Spinal cord (tissue), 10 donors: ENCODE results near the gene ATXN7L2. TPM values are rescaled to one million over a fixed set of nuclear protein-coding genes. Genes with fewer than 3 reads are reported as not detected.

ENCODE experiments used
- DNase-seq, 6 donors: peaks; one replicate each; pipeline versions ENCODE4 v3.0.0 to v3.0.0-alpha.2; 2013 to 2015; ENCODE audit warnings: low spot score in 6 of 6, low read depth in 4 of 6
- H3K27ac ChIP-seq: one replicate; pipeline ENCODE4 v1.5.1; 2013; ENCODE audit warnings: low read depth, low read length, control low read depth
- H3K27me3 ChIP-seq: one replicate; pipeline ENCODE4 v1.6.1; 2013; ENCODE audit warnings: low read length; ENCODE audit not compliant: control insufficient read depth, insufficient read depth
- H3K36me3 ChIP-seq: one replicate; pipeline ENCODE4 v1.6.1; 2013; ENCODE audit warnings: low read length; ENCODE audit not compliant: control insufficient read depth, insufficient read depth
- H3K4me1 ChIP-seq: one replicate; pipeline ENCODE4 v1.6.1; 2013; ENCODE audit warnings: low read length; ENCODE audit not compliant: control insufficient read depth, insufficient read depth
- H3K4me3 ChIP-seq: one replicate; pipeline ENCODE4 v1.5.1; 2013; ENCODE audit warnings: low read depth, low read length, control low read depth
- H3K9me3 ChIP-seq: one replicate; pipeline ENCODE4 v1.6.1; 2013; ENCODE audit warnings: low read length; ENCODE audit not compliant: control insufficient read depth, insufficient read depth
- WGBS: methylation state at CpG from one replicate; pipeline ENCODE4 v1.1.5; 2013; ENCODE audit warnings: missing lambda C conversion rate; ENCODE audit not compliant: insufficient coverage; 5-methylcytosine and 5-hydroxymethylcytosine counted together
- polyA plus RNA-seq, 2 donors: library from polyadenylated mRNA; unstranded; fragments of 120-200 nt; gene quantifications; one replicate each; pipeline ENCODE4 v1.2.1, GENCODE V29; 2013; ENCODE audit not compliant: insufficient read length in 2 of 2
- total RNA-seq, 2 donors: library from RNA; depleted of rRNA in 1 of 2; stranded (reverse); fragments of 120-200 nt in 1 of 2; fragments of >200 nt in 1 of 2; gene quantifications; one replicate each; pipeline versions ENCODE4 v1.2.3 to v1.2.4, GENCODE V29; 2013 to 2014
- donor health status: healthy.

Gene ATXN7L2
- total and polyA plus RNA-seq, 4 donors = 1.6 to 17.1 (median 11.5) TPM

DNA sequence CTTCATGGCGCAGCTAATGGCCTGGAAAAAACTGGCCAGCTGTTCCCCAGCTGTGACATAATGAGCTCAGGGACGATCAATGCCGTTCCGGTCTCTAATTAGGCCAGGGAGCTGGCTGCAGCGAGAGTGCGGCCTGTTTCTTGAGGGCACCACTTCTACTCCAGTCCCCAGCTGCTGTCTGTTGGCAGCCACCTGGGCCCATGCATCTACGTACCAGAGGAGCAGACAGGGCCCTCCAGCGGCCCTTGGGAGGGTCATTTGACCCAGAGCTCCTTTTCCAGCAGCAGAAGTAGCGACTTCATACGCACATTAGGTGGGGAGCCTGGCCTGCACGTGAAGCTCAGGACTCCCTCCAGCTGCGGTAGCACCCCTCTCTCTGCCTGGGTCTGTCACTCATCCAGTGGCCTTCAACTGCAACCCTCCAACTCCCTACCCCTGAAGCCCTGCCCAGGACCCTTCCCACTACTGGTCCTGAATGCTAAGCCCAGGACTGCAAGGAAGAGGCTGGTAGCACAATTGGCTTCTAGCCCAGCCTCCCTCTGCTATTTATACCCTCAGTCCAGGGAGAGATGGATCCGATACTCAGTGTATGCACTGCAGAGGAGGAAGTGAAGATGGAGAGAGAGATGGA, 46.9 kb downstream of the ATXN7L2 start:
- Histone ChIP-seq H3K27ac (peak overlapping the region; percentile 35), H3K27me3 (peaks cover 12% of the 10 kb centered on the region), H3K9me3 (no peaks in the 10 kb centered on the region), H3K36me3 (no peaks in the 10 kb centered on the region), H3K4me3 (no peak overlapping the region), H3K4me1 (peaks cover 45% of the 10 kb centered on the region)
- 27% methylated on average over 12 of the region's 13 CpGs for WGBS
- DNase-seq = peak in 3 of 6 donors; percentile 55 to 91 (median 81)

DNA sequence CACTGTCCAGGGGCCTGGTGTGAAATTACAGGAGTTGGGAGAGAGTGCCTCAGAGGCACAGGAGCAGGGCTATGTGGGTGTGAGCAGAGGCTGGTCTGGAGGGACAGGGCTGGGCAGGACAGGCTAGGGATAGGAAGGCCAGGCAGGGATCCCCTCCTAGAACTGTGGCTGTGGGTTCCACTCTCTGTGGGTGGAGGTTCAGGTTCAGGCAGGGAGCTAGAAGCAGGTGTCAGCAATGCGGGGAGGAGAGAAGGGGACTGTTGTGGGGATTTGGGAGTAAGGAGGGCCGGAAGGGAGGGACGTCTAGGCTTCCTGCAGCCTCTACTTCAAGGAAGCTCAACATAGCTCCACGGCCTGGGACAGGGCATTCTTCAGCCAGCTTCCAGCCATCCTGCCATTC, 47.7 kb downstream of the ATXN7L2 start:
- peaks cover 12% of the 10 kb centered on the region for H3K27me3 ChIP-seq
- H3K27ac ChIP-seq = no peak overlapping the region
- WGBS = 71% methylated on average over 2 of the region's 4 CpGs
- H3K36me3 ChIP-seq = no peaks in the 10 kb centered on the region
- DNase-seq = no peak
- no peaks in the 10 kb centered on the region for H3K9me3 ChIP-seq
- peaks cover 53% of the 10 kb centered on the region for H3K4me1 ChIP-seq
- no peak overlapping the region for H3K4me3 ChIP-seq

DNA sequence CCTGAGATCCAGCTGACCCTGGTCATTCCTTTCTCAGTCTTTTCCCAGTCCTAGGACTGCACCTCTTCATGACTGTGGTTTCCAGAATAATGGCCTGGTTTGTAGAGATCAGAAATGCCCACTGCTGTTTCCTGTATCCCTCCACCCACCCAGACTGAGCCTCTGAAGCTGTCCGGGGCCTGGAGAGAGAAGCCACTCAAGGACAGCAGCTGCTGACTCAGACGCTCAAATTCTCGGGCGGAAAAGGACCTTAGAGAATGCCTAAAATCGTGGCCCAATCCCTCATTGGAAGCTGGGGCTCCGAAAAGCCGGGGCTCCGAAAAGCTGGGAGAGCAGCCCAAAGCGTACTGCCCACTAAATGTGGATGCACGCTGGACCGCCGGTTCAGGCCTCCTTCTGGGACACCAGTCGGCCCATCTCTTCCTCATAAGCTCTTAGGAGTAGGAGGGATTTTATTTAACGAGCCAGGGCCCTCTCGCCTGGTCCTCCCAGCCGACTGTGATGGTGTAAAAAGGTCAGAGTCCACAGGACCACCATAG, 48.2 kb downstream of the ATXN7L2 start:
- Histone ChIP-seq H3K4me1 (peaks cover 57% of the 10 kb centered on the region), H3K36me3 (no peaks in the 10 kb centered on the region), H3K27me3 (peaks cover 12% of the 10 kb centered on the region), H3K4me3 (peak overlapping the region; percentile 1), H3K9me3 (no peaks in the 10 kb centered on the region), H3K27ac (no peak overlapping the region)
- no peak for DNase-seq
- 54% methylated on average over 11 of the region's 16 CpGs for WGBS

DNA sequence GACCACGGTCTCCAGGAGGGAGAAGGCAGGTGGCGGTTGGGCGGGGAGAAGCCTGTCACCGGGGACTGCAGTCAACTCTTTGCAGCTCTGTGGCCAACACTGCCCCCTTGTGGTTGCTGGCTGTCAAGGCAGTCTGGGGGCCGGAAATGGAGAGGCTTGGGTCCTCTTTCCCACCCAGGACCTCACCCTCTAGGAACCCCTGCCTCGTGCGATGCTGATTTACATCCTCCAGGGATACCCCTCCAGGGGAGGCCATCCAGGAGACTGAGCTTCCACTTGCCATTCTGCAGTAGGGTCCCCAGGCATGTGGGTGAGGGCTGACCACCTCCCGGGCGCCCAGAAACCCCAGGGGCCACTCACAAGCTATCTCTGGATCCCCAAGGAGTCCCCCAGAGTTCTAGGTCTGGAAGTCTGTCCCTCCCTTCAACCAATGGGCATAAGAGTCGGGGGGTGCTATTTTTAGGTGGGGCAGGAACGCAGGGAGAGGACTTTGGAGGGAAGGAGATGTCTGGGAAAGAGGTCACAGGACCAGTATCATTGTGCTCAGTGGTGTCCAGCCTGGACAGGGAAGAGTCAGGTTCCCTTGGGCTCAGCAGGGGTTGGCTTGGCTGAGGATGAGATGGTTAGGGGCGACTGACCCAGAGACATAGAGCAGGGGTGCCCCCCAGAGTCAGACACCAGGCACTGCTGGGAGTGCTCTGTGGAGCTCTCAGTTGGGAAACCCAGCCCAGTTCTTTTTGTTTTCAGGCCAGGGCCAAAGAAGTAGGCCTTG, 48.8 kb downstream of the ATXN7L2 start:
- Histone ChIP-seq H3K36me3 (no peaks in the 10 kb centered on the region), H3K4me3 (peak overlapping the region; percentile 1), H3K27ac (no peak overlapping the region), H3K27me3 (peaks cover 11% of the 10 kb centered on the region), H3K9me3 (no peaks in the 10 kb centered on the region), H3K4me1 (peaks cover 57% of the 10 kb centered on the region)
- DNase-seq = peak in 3 of 6 donors; percentile 69 to 93 (median 91)
- WGBS = 19% methylated on average over 12 of the region's 12 CpGs

DNA sequence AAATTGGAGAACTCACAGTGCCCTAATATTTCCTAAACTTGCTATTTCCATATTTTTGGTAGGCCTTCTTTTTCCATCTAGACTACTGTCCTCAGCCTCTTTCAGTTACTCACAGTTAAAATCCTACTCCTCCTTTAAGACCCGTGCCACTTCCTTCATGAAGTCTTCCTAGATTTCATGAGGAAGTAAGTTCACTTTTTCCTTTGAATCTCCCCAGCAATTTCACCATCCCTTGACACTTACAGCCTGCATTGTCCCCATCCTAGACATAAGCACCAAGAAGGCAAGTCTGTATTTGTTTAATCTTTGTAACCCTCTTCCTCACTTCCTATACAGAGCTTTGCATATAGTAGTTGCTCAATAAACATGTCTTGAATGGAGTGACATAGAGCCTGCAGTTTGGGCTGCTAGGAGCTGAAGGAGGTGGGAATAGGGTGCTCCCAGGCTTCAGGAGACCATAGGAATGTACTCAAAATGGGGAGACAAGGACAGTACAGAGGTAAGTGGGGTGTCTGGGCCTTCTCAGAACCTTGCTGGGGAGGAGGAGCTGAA, 50.7 kb downstream of the ATXN7L2 start:
- Histone ChIP-seq H3K4me1 (peaks cover 56% of the 10 kb centered on the region), H3K27me3 (peaks cover 6% of the 10 kb centered on the region), H3K36me3 (no peaks in the 10 kb centered on the region), H3K9me3 (no peaks in the 10 kb centered on the region), H3K27ac (no peak overlapping the region), H3K4me3 (no peak overlapping the region)
- no peak for DNase-seq
- 75% methylated on average over 1 of the region's 1 CpG for WGBS

DNA sequence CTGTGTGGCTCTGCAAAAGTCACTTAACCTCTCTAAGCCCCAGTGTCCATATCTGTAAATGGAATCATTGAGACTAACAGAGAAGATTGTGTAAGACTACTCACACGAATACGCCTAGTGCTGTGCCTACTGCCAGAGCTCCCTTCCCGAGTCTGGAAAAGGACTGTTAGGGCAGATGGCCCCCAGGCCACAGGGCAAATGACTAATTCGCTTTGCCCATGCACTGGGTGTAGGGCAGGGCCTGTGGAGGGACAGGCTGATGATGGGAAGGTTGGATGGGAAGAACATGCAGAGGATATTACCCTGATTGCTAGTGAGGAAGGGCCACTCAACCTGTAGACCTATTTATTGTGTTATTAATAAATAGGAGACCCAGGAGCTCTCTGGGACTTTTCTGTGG, 51.8 kb downstream of the ATXN7L2 start:
- Histone ChIP-seq H3K4me3 (no peak overlapping the region), H3K4me1 (peaks cover 56% of the 10 kb centered on the region), H3K9me3 (no peaks in the 10 kb centered on the region), H3K27me3 (peaks cover 6% of the 10 kb centered on the region), H3K27ac (no peak overlapping the region), H3K36me3 (no peaks in the 10 kb centered on the region)
- 76% methylated on average over 4 of the region's 4 CpGs for WGBS
- DNase-seq = no peak

DNA sequence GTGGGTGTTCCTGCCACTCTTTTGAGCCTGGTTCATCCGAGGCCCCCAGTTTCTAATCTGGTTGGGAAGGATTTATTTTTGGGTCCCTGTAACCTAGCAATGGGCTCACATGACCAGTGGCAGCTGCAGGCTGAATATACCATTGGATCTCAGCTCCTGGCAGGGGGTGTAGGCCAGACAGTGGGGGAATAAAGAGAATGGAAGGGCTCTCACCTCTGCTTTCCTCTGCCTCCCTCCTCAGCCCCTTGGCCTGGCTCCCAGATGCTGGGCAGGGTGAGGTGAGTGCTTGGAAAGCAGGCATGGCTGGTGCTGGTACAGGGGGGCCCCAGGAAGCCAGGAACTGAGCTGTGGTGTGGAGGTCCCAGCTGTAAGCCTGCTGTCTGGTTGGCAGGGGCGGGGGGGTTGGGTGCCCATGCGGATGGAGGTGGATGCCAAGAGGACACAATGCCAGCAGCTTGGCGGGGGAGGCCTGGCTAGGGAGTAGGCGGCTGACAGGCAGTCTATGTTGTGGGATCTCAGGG, 52.3 kb downstream of the ATXN7L2 start:
- Histone ChIP-seq H3K4me3 (no peak overlapping the region), H3K36me3 (no peaks in the 10 kb centered on the region), H3K4me1 (peaks cover 55% of the 10 kb centered on the region), H3K27me3 (peaks cover 6% of the 10 kb centered on the region), H3K27ac (no peak overlapping the region), H3K9me3 (no peaks in the 10 kb centered on the region)
- WGBS = 45% methylated on average over 3 of the region's 5 CpGs
- peak in 2 of 6 donors; percentile 70 to 82 for DNase-seq

DNA sequence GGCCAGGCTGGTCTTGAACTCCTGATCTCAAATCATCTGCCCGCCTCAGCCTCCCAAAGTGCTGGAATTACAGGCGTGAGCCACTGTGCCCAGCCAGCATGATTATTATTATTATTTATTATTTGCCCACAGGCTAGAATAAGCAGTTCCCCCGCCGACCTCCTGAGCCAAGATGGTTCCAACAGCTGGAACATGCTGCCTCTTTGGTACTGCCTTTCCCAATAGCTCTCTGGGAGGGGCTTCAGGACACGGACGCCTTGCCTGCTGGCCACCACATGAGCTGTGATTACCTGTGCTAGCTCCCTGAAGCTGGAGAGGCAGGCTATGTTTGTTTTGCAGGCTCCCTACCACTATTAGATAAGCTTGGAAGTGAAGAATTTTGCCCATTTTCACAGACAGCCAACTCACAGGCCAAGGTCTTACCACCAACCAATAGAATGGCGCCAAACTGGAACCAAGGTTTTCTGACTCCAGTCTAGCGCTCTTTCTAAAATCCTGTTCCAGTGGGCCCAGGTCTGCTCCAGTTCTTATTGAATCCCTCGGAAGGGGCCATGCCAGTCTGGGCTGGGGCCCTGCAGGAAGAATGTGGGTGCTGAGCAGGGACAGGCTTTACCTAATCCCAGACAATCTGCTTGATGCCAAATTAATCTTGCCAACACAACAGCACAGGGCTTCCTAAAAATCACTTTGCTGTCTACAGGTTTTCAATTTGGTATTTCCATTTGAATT, 53.9 kb downstream of the ATXN7L2 start:
- no peak overlapping the region for H3K27ac ChIP-seq
- H3K27me3 ChIP-seq = peaks cover 6% of the 10 kb centered on the region
- no peaks in the 10 kb centered on the region for H3K9me3 ChIP-seq
- H3K36me3 ChIP-seq = no peaks in the 10 kb centered on the region
- H3K4me3 ChIP-seq = no peak overlapping the region
- 94% methylated on average over 4 of the region's 9 CpGs for WGBS
- DNase-seq = no peak
- H3K4me1 ChIP-seq = peaks cover 43% of the 10 kb centered on the region

DNA sequence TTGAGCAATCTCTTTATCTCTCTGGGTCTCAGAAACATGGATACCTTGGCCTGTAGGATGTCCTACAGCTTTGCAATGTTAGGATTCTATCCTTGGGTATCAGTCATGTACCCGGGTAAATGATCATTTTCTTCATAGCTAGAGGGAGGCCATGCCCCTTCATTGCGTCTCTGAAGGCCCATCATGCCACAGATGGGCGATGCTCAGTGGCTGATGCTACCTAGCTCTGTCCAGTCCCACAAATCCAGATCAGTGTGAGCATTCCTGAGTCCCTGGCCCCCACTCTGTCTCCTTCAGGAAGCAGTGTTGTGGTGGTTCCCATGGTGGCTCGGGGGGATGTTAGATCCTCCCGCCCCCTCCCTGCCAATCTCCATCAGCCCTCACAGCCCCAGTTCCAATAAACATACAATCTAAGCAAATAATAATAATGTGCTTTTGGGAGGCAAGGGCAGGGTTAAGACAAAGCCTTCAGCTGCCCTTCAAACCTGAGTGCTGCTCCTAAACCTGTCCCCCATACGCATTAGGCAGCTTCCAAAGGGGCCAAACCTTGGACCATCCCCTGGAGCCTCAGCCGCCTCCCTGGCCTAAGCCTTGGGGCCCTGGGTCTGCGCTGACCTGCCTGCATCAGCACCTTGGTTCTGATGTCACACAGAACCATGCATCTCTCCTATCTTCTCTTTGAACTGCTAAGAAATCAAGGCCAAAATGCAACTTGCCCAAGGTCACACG, 55.3 kb downstream of the ATXN7L2 start:
- no peaks in the 10 kb centered on the region for H3K9me3 ChIP-seq
- DNase-seq = no peak
- H3K27ac ChIP-seq = no peak overlapping the region
- peaks cover 14% of the 10 kb centered on the region for H3K36me3 ChIP-seq
- peaks cover 4% of the 10 kb centered on the region for H3K27me3 ChIP-seq
- H3K4me3 ChIP-seq = no peak overlapping the region
- H3K4me1 ChIP-seq = peaks cover 40% of the 10 kb centered on the region
- 85% methylated on average over 7 of the region's 9 CpGs for WGBS
